NCI-H1048 (cell line): ENCODE measurements around the gene WWOX.

Experiments
- DNase-seq: peaks from one replicate; lab custom pipeline; 2025; lab: John Stamatoyannopoulos, UW

Gene WWOX

DNA sequence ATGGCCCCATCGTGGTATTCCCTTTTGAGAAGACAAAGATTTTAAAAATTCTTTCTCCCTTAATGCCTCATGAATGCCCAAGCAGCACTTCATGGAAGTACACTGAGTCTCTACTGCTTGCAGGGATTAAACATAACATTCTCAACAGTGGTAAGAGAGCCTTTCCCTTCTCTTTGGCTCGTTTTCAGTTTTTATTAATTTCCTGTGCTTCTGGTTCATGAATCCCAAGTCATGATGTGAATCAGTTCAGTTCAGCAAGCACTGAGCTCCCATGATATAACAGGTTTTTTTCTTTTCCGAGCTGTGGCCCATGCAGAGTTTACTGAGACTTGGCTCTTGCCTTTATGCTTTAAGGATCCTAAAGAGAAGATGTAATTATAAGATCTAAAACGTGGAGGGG, 175.3 kb downstream of the WWOX start:
- no peak for DNase-seq

GRCh38 chr16:78275420-78275819, 176.0 kb downstream of the WWOX start:
- no peak for DNase-seq

GRCh38 chr16:78277321-78278055, 178.0 kb downstream of the WWOX start:
- DNase-seq = no peak

GRCh38 chr16:78278056-78278450, 178.6 kb downstream of the WWOX start:
- no peak for DNase-seq

GRCh38 chr16:78281115-78281514, 181.7 kb downstream of the WWOX start:
- DNase-seq = no peak

DNA sequence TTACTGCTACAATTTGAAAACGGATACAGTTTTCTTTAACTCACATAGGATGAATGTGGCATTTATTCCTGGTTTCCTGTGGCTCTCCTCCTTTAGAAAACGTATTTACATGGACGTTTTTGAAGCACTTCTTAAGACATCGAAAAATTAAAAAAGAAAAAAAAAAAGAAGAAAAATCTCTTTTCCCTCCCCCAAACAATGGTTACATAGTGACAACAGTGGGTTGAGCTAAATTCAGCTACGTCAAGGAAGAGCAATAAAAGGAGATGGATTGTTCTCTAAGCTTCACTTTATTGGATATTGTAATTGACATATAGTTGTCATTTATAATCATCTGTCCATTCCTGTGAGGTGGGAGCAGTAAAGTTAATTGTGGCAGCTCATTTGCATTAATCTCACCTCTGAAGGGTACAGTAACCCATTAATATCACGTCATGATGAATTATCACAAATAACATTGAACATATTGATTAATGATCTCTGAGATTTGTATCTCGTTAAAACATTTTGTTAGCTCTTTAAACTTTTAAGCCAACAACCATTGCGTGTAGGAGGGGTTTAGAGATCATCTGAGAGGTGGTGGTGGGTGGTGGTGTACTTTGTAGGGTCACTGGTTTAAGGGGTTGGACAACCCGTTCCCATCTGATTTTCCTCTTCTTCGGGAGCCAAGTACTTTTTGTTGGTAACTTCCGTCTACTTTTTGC, 184.2 kb downstream of the WWOX start:
- no peak for DNase-seq

GRCh38 chr16:78284326-78284725, 184.9 kb downstream of the WWOX start:
- no peak for DNase-seq

DNA sequence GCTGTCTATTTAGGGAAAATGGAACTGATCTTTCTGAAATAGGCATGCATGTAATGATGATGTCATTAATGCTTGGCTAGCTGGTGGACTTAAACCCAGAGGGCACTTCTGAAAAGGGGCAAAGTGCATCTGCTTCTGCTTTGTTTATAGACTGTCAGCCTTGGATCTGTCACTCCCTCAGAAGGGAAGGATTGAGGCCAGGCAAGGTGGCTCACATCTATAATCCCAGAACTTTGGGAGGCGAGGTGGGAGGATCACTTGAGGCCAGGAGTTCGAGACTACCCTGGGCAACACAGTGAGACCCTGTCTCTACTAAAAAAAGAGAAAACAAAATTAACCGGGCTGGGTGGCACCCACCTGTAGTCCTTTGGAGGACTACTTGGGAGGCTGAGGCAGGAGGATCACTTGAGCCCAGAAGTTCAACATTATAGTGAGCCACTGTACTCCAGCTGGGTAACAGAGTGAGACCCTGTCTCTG, 185.5 kb downstream of the WWOX start:
- DNase-seq = no peak

DNA sequence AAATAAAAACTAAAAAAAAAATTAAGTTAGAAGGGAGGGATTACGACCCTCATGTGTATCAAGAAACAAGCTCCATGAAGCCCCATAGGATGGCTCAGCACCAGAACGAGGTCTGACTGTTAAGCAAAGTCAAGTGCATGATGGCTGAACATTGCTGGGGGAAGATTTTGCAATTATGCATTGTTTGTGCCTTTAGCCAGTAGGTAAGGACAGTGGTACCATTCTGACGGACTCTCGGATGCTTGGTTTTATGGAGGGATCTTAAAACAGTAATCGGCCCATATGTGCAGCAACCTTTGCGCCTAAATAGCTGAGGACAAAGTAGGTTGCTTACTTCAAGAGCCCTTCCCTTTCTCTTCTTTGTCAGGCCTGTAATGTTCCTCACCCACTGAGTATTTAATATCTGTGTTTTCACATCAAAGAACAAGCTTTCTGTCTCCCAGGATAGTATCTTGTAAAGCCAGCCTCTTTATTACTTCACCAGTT, 186.0 kb downstream of the WWOX start:
- no peak for DNase-seq

GRCh38 chr16:78286065-78286464, 186.6 kb downstream of the WWOX start:
- DNase-seq = no peak

DNA sequence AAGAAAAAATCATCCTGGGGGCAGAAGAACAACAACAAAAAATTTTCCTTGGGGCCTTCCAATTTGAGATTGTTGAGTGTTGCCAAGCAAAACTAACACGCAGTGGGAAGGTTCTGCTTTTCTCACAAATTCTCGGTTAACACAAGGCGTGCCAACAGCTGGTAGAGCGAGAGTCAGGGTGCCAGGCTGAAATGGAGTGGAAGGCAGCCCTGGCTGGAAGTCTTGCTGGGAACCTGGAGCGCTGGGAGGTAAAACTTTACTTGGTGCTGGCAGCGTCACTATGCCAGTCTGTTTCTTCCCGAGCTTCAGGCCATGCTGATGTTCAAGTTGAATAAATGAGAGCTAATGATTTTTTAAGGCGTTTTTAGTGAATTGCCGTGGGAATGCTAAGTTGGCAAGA, 189.4 kb downstream of the WWOX start:
- DNase-seq = no peak

- no peak for DNase-seq
These were observed 189.9 kb downstream of the WWOX start for GRCh38 chr16:78289373-78289772.

DNA sequence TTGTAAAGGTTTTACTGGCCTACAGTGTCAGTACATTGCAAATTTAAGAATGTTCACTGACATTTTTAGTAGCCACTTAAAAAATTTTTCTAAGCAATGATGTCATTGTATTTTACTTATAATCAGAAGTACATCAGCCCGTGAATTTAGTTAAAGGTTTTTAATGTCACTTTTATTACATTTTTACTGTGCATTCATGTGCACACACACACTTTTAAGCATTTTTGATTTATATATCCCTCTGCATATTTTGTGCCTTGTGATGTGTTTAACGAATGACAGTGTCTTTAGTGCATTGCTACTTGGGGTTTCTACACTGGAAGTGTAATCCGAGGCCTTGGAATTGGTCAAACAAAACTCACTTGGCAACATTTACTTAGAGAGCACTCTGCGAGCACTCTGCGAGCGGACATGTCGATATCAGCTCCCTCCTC, 190.4 kb downstream of the WWOX start:
- no peak for DNase-seq

GRCh38 chr16:78290395-78290794, 190.9 kb downstream of the WWOX start:
- DNase-seq = no peak

DNA sequence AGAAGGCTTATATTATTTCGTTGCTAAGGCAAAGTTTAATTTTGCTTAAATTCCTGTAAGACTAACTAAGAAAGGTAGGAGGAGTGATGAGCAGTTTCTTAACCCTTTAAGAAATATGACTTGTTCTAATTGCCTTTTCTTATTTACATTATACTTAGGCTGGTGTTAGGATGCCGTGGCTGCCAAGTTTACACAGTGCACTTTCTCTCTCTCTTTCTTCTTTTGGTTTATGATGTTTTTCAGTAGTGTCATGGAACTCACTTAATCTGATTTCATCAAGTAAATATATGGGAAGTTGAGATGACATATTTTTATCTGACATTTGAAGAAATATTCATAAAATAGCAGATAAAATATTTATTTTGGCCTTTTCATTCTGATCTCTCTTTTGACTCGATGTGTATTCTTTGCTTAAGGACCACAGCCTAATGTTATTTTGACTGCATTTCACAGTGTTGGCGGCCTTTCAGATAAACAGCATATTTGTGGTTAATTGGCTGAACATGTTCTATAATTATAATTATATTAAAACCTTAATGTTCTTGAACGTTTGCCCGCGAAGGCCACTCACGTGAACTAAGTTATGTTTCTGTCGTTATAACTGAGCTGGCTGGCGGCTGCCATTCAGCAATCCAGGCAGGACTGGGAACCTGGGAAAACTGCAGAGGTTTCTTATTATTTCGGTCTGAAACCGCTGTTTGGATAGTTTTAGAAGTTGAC, 191.6 kb downstream of the WWOX start:
- DNase-seq = no peak

DNA sequence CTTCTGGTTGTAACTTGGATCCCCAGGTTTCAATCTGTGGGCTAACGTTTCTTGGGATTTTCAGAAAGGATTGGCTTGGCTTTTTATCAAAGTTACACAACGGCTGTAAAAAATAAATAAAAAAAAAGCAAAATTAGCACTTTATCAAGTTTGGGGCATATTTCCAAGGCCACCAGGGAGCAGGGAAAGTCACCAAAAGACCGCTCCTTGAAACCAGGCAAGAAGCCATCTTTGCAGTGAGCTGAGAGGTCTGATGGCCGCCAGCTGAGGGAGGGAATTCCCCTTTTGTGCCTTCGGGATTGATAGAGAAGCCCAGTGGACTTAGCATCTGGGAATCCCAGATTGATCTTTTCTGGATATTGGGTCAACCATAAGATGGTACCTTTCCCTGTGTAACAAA, 192.2 kb downstream of the WWOX start:
- DNase-seq = no peak

GRCh38 chr16:78292086-78292843, 192.8 kb downstream of the WWOX start:
- no peak for DNase-seq

- DNase-seq = no peak
These were observed 193.5 kb downstream of the WWOX start for GRCh38 chr16:78292844-78293380.

DNA sequence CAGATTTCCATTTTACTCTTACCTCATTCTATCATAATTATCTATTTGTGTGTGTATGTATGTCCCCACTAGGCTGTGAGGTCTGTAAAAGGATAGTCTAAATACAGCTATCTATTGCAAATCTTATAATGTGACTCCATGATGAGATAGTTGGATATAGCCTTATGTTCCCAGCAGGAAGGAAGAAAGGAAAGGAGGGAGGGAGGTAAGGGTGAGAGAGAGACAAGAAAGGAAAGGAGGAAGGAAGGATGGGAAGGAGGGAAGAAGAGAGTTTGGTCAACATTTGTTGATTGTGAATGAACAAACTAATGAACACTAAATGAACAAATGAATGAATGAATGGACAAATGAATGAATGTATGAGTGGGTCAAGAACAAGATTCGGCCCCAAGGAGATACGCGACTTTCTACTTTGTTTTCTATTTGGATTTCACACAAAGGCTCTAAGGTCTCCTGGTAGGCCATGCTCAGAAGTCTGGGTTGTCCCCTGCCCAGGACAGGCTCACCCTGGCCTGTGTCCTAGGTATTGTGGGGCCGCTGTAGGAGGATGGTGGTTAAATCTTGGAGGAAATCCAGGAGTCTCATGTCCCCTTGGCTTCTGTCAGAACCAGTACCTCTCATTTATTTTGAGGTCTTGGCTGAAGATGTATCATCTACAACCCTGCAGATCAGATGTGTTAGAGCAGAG, 195.2 kb downstream of the WWOX start:
- DNase-seq = no peak

DNA sequence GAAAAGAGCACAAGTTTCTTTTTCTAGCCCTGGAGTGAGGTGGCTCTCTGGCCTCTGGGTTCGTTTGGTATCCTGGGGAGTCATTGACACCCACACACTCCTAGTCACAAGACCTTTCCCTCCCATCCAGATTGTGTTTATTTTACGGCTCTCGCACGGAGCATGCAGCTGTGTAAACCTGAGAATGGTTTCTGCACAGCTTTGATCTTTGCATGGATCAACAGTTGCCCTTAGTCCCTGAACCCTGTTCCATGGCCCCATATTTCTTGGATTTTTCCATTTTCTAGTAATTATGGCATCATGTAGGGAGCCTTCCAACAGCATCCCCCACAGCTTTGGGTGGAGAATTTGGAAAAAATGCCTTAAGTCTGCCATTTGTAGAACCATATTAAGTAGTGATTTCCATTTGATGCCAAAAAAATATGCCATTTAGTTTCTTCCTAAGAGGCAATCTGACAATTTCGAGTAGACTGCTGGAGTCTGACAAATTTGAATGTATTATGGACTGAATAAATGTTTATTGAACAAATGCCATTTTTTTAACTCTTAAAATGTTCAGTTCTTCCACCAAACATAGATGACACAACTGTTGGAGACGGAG, 197.7 kb downstream of the WWOX start:
- DNase-seq = no peak

DNA sequence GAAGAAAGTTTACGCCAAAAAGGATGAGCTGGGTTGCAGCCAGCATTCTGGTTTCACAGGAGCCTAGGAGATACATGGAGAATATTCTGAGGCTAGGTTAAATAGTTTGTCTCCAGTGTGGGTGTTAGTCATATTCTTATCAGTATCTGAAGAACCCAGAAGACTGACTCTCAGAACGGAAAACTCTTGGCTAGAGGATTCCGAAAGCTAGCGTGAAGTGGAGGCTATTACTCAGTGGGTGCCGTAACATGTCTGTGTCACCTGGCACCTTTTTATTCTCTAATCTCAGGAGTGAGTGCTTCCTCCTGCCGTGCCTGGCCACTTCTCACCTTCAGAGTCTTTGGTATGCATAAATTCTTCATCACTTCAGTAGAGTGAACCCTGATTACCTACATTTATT, 199.5 kb downstream of the WWOX start:
- no peak for DNase-seq
